BJ (cell line): Measurements from ENCODE around the gene SLC10A1. TPM values are rescaled to one million over a fixed set of nuclear protein-coding genes. Genes with fewer than 3 reads are reported as not detected.
"Not testable (repeated sequence)": the region's sequence is repeated elsewhere in the genome, so short reads cannot be mapped to it uniquely, and the experiment has no call there.

Experiments
- CTCF ChIA-PET: fragments of 350-600 bp; formaldehyde crosslinking; extraction: SDS; loops from one replicate; lab custom pipeline; 2021; ENCODE audit warnings: antibody characterized with exemption, inconsistent platforms; lab: Yijun Ruan, JAX
- POLR2A ChIA-PET: fragments of 300-600 bp; sonication (Branson Sonifier 250); formaldehyde crosslinking; extraction: SDS; loops from one replicate; lab custom pipeline; 2021; ENCODE audit warnings: antibody characterized with exemption; lab: Charles Lee
- DNase-seq: peaks from one replicate; pipeline ENCODE4 v3.0.0-alpha.2; 2011; ENCODE audit warnings: low read depth
- H3K27me3 ChIP-seq: 2 replicates; pipeline ENCODE4 v1.6.0; 2011; ENCODE audit warnings: low read length; ENCODE audit not compliant: control insufficient read depth, insufficient read depth
- H3K36me3 ChIP-seq: 2 replicates; pipeline ENCODE4 v1.5.1; 2011; ENCODE audit warnings: low read length; ENCODE audit not compliant: control insufficient read depth, insufficient read depth
- H3K4me3 ChIP-seq: 2 replicates; pipeline ENCODE4 v1.5.1; 2011; ENCODE audit warnings: low read depth, mild to moderate bottlenecking, control low read depth, low read length
- polyA plus RNA-seq: library from polyadenylated mRNA; depleted of rRNA; stranded (reverse); fragments of >200 nt; gene quantifications from 2 replicates; pipeline ENCODE4 v1.2.3, GENCODE V29; 2011
- TF ChIP-seq, protein P1 (sequence below): IDR thresholded peaks from 2 replicates; pipeline ENCODE4 v1.5.1; 2011; ENCODE audit warnings: low read depth, mild to moderate bottlenecking, control low read depth, inconsistent platforms, low read length, moderate library complexity; ENCODE audit not compliant: insufficient read depth

SLC10A1 gene
- polyA plus RNA-seq, 1 experiment, result not detected

DNA sequence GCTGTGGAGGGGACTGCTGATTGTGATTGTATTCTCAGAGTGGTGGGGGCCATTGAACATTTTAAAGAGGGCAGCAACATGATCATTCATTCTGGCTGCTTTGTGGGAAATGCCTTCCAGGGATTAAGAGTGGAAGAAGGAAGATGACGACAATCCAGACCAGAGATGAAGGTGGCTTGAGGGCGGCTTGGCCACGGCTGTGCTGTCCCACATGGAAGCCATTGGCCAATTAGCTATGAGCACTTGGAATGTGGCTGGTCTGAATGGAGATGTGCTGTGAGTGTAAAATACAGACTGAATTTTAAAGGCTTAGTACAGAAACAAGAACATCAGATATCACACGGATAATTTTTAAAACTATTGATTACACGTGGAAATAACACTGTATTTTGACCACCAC, 19.2 kb upstream of the SLC10A1 start:
- CTCF ChIA-PET, result interaction anchor here (0.7 to 4.7 kb wide), 3 partner anchors 202 to 258 kb away, joined by 3 to 54 read pairs (median 22); no protein-coding TSS in a partner anchor
- H3K4me3 ChIP-seq, result no peak overlapping the region
- no peaks in the 10 kb centered on the region for H3K36me3 ChIP-seq
- TF ChIP-seq, protein P1, sequence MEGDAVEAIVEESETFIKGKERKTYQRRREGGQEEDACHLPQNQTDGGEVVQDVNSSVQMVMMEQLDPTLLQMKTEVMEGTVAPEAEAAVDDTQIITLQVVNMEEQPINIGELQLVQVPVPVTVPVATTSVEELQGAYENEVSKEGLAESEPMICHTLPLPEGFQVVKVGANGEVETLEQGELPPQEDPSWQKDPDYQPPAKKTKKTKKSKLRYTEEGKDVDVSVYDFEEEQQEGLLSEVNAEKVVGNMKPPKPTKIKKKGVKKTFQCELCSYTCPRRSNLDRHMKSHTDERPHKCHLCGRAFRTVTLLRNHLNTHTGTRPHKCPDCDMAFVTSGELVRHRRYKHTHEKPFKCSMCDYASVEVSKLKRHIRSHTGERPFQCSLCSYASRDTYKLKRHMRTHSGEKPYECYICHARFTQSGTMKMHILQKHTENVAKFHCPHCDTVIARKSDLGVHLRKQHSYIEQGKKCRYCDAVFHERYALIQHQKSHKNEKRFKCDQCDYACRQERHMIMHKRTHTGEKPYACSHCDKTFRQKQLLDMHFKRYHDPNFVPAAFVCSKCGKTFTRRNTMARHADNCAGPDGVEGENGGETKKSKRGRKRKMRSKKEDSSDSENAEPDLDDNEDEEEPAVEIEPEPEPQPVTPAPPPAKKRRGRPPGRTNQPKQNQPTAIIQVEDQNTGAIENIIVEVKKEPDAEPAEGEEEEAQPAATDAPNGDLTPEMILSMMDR, result no peak
- DNase-seq, result no peak
- H3K27me3 ChIP-seq, result peaks cover 11% of the 10 kb centered on the region
- POLR2A ChIA-PET, result no interaction called here

DNA sequence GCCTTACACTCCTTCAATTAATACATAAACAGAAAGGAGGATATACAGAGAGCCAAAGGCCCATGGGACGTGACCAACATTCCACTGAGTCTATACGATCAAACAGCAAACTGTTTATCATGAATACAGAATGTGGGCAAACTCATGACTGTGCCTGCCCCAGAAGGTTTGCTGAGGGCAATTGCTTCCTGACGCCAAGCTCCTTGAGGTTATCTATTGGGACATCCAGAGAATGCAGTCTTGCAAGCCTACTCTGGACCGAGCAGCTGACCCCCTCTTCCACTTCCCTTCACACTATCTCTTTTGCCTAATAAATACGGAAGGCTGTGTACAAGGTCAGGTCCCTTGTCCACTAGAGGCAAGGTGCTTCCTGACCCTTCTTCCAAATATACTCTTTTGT, 18.5 kb upstream of the SLC10A1 start:
- no peak overlapping the region for H3K4me3 ChIP-seq
- ChIA-PET CTCF (interaction anchor here (4.7 kb wide), 1 partner anchor 213 kb away, joined by 54 read pairs; no protein-coding TSS in a partner anchor), POLR2A (no interaction called here)
- DNase-seq, result no peak
- H3K27me3 ChIP-seq, result peaks cover 12% of the 10 kb centered on the region
- no peaks in the 10 kb centered on the region for H3K36me3 ChIP-seq
- TF ChIP-seq, protein P1, result no peak

DNA sequence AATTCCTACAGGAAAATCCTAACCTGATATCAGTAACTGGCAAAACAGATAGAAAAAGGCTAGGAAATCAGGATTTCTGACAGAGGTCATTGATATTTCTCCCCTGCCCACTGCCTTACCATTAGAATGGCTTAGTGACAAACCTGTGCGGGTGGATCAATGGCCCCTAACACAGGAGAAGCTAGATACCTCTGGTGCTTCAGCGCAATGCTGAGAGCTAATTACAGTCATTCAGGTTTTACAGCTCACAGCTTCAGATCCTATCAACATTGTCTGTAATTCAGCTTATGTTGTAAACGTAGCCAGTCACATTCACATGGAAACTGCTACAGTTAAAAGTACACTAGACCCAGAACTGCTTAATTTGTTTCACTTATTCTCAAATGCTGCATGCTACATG, 17.4 kb upstream of the SLC10A1 start:
- Histone ChIP-seq H3K36me3 (no peaks in the 10 kb centered on the region), H3K27me3 (peaks cover 12% of the 10 kb centered on the region), H3K4me3 (no peak overlapping the region)
- ChIA-PET CTCF (interaction anchor here (0.9 to 1.1 kb wide), 2 partner anchors 214 to 260 kb away, joined by 3 to 4 read pairs; no protein-coding TSS in a partner anchor), POLR2A (no interaction called here)
- TF ChIP-seq, protein P1, result no peak
- no peak for DNase-seq

DNA sequence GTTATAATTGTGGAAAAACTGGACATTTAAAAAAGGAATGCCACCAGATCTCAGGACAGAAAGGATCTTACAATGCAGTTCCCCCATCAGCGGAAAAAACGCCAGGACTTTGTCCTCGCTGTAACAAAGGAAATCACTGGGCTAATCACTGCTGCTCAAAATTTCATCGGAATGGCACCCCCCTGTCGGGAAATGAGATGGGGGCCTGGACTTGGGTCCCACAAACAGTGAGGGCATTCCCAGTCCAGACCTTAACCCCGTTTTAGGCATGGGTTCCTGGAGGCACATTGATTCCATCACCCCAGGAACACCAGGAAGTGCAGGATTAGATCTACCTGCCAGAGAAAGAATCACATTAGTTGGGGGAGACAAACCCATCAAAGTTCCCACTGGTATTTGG, 16.3 kb upstream of the SLC10A1 start:
- DNase-seq, POLR2A ChIA-PET, H3K4me3 ChIP-seq, H3K36me3 ChIP-seq: not testable (repeated sequence)
- H3K27me3 ChIP-seq, result peaks cover 12% of the 10 kb centered on the region
- CTCF ChIA-PET, result interaction anchor here (0.6 to 1.2 kb wide), 3 partner anchors 8 to 261 kb away, joined by 3 to 5 read pairs (median 3); no protein-coding TSS in a partner anchor

DNA sequence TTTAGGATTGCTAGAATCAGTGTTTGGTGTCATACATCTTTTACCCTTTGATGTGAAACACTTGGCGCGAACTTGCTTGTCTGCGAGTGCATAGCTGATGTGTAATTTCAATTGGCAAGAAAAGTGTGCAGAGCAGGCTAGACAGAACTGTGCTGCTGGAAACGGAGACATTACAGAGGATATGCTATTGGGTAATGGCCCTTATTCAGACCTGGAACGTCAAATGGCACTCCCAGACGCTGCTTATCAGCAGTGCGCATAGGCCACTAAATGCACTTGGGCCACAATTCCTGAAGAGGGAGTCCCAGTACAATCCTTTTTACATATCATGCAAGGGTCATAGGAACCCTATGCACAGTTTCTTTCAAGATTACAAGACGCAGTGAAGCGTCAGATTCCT, 15.7 kb upstream of the SLC10A1 start:
- Histone ChIP-seq H3K27me3 (peaks cover 12% of the 10 kb centered on the region), H3K36me3 (no peaks in the 10 kb centered on the region), H3K4me3 (no peak overlapping the region)
- no peak for DNase-seq
- TF ChIP-seq, protein P1, result no peak
- CTCF ChIA-PET, result interaction anchor here (1.2 kb wide), 1 partner anchor 9 kb away, joined by 5 read pairs; no protein-coding TSS in a partner anchor
- POLR2A ChIA-PET, result no interaction called here

DNA sequence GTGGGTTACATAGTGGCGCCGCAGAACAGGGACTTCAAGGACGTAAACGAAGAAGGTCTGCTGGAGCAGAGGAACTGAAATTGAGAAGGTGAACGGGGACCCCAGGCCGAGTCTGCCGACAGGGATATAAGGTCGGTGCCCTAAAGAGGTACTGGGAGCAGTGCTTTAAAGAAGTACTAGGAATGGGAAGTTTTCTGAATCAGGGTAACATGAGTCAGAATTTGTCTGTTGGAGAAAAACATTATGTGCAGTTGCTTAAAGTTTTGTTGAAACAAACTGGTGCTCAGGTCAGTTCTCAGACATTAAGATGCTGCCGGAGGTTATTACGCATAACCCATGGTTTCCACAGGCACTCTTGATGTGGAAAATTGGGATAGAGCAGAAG, 14.8 kb upstream of the SLC10A1 start:
- no peaks in the 10 kb centered on the region for H3K36me3 ChIP-seq
- H3K27me3 ChIP-seq, result peaks cover 9% of the 10 kb centered on the region
- H3K4me3 ChIP-seq, result no peak overlapping the region
- ChIA-PET CTCF (no interaction called here), POLR2A (no interaction called here)
- TF ChIP-seq, protein P1, result no peak
- no peak for DNase-seq
